ENCODE data around the gene GRIK2. TPM values are rescaled to one million over a fixed set of nuclear protein-coding genes. Genes with fewer than 3 reads are reported as not detected.

Gene GRIK2
- total RNA-seq, 1 experiment from 2014 or later, result 0.29 TPM

DNA sequence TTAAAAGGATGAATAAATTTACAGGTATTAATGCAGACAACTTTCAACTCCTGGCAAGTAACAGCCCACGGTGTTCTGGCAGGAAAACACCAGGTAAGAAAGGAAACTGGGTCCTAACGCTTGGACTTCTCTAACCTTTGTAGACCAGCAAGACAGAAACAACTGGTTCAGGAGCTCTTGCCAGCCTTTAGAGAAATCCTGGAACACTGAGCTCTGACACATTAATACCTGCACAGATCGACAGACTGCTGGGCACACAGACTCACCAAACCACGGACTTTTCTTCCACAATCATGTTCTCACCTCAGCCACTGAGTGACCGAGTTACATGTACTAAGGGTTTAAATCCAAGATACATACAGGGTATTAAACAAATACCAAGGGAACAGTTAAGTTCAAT lies 36.3 kb downstream of the GRIK2 start:
- H3K4me1 Mint-ChIP-seq (ENCODE audit: low read depth, unreplicated experiment), result no peaks in the 10 kb centered on the region
- CTCF ChIA-PET, result no interaction called here
- Histone ChIP-seq H3K4me3 (ENCODE audit: low read depth, low read length) (no peak overlapping the region), H3K36me3 (ENCODE audit: control insufficient read depth, insufficient read depth, low read length) (no peaks in the 10 kb centered on the region), H3K27me3 (replicated peaks; ENCODE audit: control insufficient read depth, insufficient read depth, low read length) (no peaks in the 10 kb centered on the region), H3K4me1 (no peaks in the 10 kb centered on the region), H3K9me3 (no peaks in the 10 kb centered on the region)
- no peak overlapping the region for H3K27ac Mint-ChIP-seq (ENCODE audit: unreplicated experiment)
- intact Hi-C loops (cut with micrococcal nuclease; ENCODE audit: unreplicated experiment), result no loop called here
- no TSS peak for BruUV-seq (replicated peaks)
- H3K4me3 Mint-ChIP-seq (ENCODE audit: unreplicated experiment), result no peak overlapping the region
- no peaks in the 10 kb centered on the region for H3K36me3 Mint-ChIP-seq (ENCODE audit: insufficient read depth, unreplicated experiment)
- POLR2A ChIA-PET, result no interaction called here
- no peaks in the 10 kb centered on the region for H3K9me3 Mint-ChIP-seq (ENCODE audit: unreplicated experiment)
- no peaks in the 10 kb centered on the region for H3K27me3 Mint-ChIP-seq (ENCODE audit: insufficient read depth, unreplicated experiment)
- TF ChIP-seq, protein P1, sequence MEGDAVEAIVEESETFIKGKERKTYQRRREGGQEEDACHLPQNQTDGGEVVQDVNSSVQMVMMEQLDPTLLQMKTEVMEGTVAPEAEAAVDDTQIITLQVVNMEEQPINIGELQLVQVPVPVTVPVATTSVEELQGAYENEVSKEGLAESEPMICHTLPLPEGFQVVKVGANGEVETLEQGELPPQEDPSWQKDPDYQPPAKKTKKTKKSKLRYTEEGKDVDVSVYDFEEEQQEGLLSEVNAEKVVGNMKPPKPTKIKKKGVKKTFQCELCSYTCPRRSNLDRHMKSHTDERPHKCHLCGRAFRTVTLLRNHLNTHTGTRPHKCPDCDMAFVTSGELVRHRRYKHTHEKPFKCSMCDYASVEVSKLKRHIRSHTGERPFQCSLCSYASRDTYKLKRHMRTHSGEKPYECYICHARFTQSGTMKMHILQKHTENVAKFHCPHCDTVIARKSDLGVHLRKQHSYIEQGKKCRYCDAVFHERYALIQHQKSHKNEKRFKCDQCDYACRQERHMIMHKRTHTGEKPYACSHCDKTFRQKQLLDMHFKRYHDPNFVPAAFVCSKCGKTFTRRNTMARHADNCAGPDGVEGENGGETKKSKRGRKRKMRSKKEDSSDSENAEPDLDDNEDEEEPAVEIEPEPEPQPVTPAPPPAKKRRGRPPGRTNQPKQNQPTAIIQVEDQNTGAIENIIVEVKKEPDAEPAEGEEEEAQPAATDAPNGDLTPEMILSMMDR (IDR thresholded peaks at IDR 0.05; ENCODE audit: insufficient read depth in 1 of 2, low read depth in 1 of 2, low read length in 1 of 2, severe bottlenecking in 1 of 2, unreplicated experiment in 1 of 2), result no peak
- no peak for DNase-seq

DNA sequence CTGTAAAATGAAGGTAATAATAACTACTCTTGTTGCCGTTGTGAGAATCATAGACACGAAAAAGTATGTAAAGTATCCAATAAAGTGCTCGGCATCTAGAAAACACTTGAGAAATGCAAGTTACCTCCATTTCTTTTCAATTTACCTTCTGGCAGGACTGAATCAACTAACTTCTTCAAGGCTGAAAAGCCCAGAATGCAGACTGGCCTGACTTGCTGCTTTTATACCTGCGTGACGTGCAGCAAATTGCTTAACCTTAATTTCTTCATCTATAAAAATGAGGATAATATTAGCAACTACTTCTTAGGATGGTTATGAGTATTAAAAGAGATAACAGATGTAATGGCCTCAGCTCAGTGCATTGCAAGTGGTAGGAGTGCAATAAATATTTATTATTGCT lies 39.6 kb downstream of the GRIK2 start:
- Mint-ChIP-seq H3K4me1 (ENCODE audit: low read depth, unreplicated experiment) (no peaks in the 10 kb centered on the region), H3K36me3 (ENCODE audit: insufficient read depth, unreplicated experiment) (no peaks in the 10 kb centered on the region), H3K27me3 (ENCODE audit: insufficient read depth, unreplicated experiment) (no peaks in the 10 kb centered on the region), H3K9me3 (ENCODE audit: unreplicated experiment) (no peaks in the 10 kb centered on the region), H3K27ac (ENCODE audit: unreplicated experiment) (no peak overlapping the region), H3K4me3 (ENCODE audit: unreplicated experiment) (no peak overlapping the region)
- ChIA-PET CTCF (no interaction called here), POLR2A (no interaction called here)
- Histone ChIP-seq H3K4me3 (ENCODE audit: low read depth, low read length) (no peak overlapping the region), H3K9me3 (no peaks in the 10 kb centered on the region), H3K4me1 (no peaks in the 10 kb centered on the region), H3K27me3 (replicated peaks; ENCODE audit: control insufficient read depth, insufficient read depth, low read length) (no peaks in the 10 kb centered on the region), H3K36me3 (ENCODE audit: control insufficient read depth, insufficient read depth, low read length) (no peaks in the 10 kb centered on the region)
- DNase-seq, result no peak
- intact Hi-C loops (cut with micrococcal nuclease; ENCODE audit: unreplicated experiment), result no loop called here
- TF ChIP-seq, protein P1 (IDR thresholded peaks at IDR 0.05; ENCODE audit: insufficient read depth in 1 of 2, low read depth in 1 of 2, low read length in 1 of 2, severe bottlenecking in 1 of 2, unreplicated experiment in 1 of 2), result no peak
- no TSS peak for BruUV-seq (replicated peaks)

DNA sequence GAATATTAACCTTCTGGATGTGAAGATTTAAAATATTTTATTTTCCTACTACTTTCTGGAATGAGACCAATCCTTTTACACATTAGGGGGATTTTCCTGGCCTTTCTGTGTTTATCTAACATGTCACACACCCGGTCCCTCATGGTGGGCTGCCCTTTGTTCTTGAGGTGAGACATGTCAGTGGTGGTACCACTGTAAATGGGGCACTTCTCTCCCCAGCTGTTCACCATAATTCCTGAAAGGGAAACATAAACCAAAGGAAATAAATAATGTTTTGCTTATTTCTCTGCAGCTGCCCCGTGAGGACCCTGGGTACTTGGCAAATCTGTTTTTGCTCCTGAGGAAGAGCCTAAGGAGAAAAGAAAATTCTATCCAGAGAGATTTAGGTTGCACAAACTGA lies 41.1 kb downstream of the GRIK2 start:
- no peak overlapping the region for H3K27ac Mint-ChIP-seq (ENCODE audit: unreplicated experiment)
- ChIA-PET POLR2A (no interaction called here), CTCF (no interaction called here)
- H3K4me1 Mint-ChIP-seq (ENCODE audit: low read depth, unreplicated experiment), result no peaks in the 10 kb centered on the region
- H3K27me3 Mint-ChIP-seq (ENCODE audit: insufficient read depth, unreplicated experiment), result no peaks in the 10 kb centered on the region
- no peak for DNase-seq
- TF ChIP-seq, protein P1 (IDR thresholded peaks at IDR 0.05; ENCODE audit: insufficient read depth in 1 of 2, low read depth in 1 of 2, low read length in 1 of 2, severe bottlenecking in 1 of 2, unreplicated experiment in 1 of 2), result no peak
- BruUV-seq (replicated peaks), result no TSS peak
- H3K4me3 Mint-ChIP-seq (ENCODE audit: unreplicated experiment), result no peak overlapping the region
- intact Hi-C loops (cut with micrococcal nuclease; ENCODE audit: unreplicated experiment), result no loop called here
- no peaks in the 10 kb centered on the region for H3K9me3 ChIP-seq
- no peak overlapping the region for H3K4me3 ChIP-seq (ENCODE audit: low read depth, low read length)
- no peaks in the 10 kb centered on the region for H3K27me3 ChIP-seq (replicated peaks; ENCODE audit: control insufficient read depth, insufficient read depth, low read length)
- no peaks in the 10 kb centered on the region for H3K4me1 ChIP-seq
- no peaks in the 10 kb centered on the region for H3K36me3 Mint-ChIP-seq (ENCODE audit: insufficient read depth, unreplicated experiment)
- no peaks in the 10 kb centered on the region for H3K9me3 Mint-ChIP-seq (ENCODE audit: unreplicated experiment)
- no peaks in the 10 kb centered on the region for H3K36me3 ChIP-seq (ENCODE audit: control insufficient read depth, insufficient read depth, low read length)
